Activated CD8-positive, alpha-beta T cell treated with anti-CD3 and anti-CD28 coated beads for 36 hours (primary cell): ENCODE results near the gene TUFT1. TPM values are rescaled to one million over a fixed set of nuclear protein-coding genes. Genes with fewer than 3 reads are reported as not detected.

Experiments
- ATAC-seq: fragments of 200-7000 bp; cut with Tn5 transposase; one replicate; pipeline ENCODE4 v1.10.0; 2021; ENCODE audit warnings: mild to moderate bottlenecking, moderate library complexity
- CTCF ChIA-PET: fragments of 350-600 bp; sonication (Branson Sonifier 250); formaldehyde crosslinking; loops from one replicate; lab custom pipeline; 2021; ENCODE audit warnings: antibody characterized with exemption; lab: Charles Lee
- POLR2A ChIA-PET: fragments of 350-600 bp; sonication (Branson Sonifier 250); formaldehyde crosslinking; loops from one replicate; lab custom pipeline; 2021; ENCODE audit warnings: antibody characterized with exemption; lab: Charles Lee
- DNase-seq: peaks from one replicate; pipeline ENCODE4 v3.0.0-alpha.2; 2020
- H3K27ac Mint-ChIP-seq: one replicate; pipeline ENCODE4 v1.8.0; 2021; ENCODE audit warnings: mild to moderate bottlenecking, mixed read lengths
- H3K27me3 Mint-ChIP-seq: one replicate; pipeline ENCODE4 v1.8.0; 2021; ENCODE audit warnings: mixed read lengths
- H3K36me3 Mint-ChIP-seq: one replicate; pipeline ENCODE4 v1.8.0; 2021; ENCODE audit warnings: low read depth, mixed read lengths
- H3K4me1 Mint-ChIP-seq: one replicate; pipeline ENCODE4 v1.8.0; 2021; ENCODE audit warnings: low read depth, mixed read lengths
- H3K4me3 Mint-ChIP-seq: one replicate; pipeline ENCODE4 v1.8.0; 2021; ENCODE audit warnings: mild to moderate bottlenecking, moderate library complexity, mixed read lengths
- H3K9me3 Mint-ChIP-seq: one replicate; pipeline ENCODE4 v1.8.0; 2021; ENCODE audit warnings: mixed read lengths
- intact Hi-C: fragments of 100-400 bp; cut with micrococcal nuclease; formaldehyde crosslinking; loops from one replicate; pipeline ENCODE4 v1.10.0; 2022
- total RNA-seq, 2 experiments: library from RNA; stranded (reverse); gene quantifications; one replicate each; pipeline ENCODE4 v1.2.3, GENCODE V29; 2021
- TF ChIP-seq, protein P1 (sequence below): fragments of 200-600 bp; IDR thresholded peaks from one replicate; pipeline ENCODE4 v1.8.0; 2022; ENCODE audit warnings: antibody characterized with exemption, mild to moderate bottlenecking

Gene TUFT1
- total RNA-seq, 2 experiments from 2014 or later, result 1.0 to 1.5 TPM

DNA sequence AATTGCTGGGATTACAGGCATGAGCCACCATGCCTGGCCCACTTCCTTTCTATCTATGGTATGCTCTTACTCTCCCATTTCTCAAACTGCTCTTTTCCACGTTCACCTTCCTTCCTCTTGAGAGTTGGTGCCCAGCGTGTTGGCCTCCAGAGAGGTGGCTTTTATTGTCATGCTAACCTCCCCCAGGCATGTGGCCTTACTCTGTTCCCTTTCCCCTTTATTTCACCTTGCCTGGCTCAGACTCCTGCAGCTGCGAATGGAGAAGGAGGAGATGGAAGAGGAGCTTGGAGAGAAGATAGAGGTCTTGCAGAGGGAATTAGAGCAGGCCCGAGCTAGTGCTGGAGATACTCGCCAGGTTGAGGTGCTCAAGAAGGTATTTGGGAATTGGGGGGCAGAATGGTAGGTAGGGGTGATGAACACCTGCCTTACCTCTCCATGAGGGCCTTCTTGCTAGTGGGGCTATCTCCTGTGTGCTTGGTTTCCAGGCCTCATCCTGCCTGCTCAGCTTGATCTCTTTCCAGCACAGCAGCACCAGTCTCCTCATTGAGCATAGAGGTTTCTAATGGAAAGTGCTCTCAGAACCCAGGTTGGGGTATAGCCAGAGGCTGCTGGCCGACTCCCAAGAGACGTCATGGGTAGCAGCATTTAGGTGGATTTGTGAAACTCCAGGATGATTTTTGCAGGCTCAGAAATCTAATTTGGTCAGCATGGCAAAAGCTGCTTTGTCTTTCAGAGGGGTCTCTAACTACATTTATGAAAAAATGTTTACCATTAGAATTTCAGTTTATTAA, 13.2 kb upstream of the TUFT1 start:
- TF ChIP-seq, protein P1, sequence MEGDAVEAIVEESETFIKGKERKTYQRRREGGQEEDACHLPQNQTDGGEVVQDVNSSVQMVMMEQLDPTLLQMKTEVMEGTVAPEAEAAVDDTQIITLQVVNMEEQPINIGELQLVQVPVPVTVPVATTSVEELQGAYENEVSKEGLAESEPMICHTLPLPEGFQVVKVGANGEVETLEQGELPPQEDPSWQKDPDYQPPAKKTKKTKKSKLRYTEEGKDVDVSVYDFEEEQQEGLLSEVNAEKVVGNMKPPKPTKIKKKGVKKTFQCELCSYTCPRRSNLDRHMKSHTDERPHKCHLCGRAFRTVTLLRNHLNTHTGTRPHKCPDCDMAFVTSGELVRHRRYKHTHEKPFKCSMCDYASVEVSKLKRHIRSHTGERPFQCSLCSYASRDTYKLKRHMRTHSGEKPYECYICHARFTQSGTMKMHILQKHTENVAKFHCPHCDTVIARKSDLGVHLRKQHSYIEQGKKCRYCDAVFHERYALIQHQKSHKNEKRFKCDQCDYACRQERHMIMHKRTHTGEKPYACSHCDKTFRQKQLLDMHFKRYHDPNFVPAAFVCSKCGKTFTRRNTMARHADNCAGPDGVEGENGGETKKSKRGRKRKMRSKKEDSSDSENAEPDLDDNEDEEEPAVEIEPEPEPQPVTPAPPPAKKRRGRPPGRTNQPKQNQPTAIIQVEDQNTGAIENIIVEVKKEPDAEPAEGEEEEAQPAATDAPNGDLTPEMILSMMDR, result no peak
- ChIA-PET POLR2A (no interaction called here), CTCF (interaction anchor here (1.0 to 1.2 kb wide), 3 partner anchors 9 to 208 kb away, joined by 3 read pairs; no protein-coding TSS in a partner anchor)
- Mint-ChIP-seq H3K27ac (no peak overlapping the region), H3K9me3 (no peaks in the 10 kb centered on the region), H3K27me3 (no peaks in the 10 kb centered on the region), H3K4me1 (no peaks in the 10 kb centered on the region), H3K4me3 (no peak overlapping the region), H3K36me3 (no peaks in the 10 kb centered on the region)
- intact Hi-C loops, result no loop called here
- ATAC-seq, result no peak
- DNase-seq, result no peak

DNA sequence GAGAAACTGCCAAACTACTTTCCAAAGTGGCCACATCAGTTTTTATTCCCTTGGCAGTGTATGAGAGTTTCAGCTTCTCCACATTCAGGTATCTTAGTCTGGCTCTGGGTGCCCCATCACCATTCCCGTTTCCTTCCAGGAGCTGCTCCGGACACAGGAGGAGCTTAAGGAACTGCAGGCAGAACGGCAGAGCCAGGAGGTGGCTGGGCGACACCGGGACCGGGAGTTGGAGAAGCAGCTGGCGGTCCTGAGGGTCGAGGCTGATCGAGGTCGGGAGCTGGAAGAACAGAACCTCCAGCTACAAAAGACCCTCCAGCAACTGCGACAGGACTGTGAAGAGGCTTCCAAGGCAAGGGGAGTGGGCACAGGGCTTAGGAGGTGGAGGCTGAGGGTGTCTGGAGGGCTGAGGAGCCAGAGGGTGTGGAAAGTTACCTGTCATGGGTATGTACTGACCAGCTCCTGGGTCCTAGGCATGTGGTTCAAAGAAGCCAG, 10.9 kb upstream of the TUFT1 start:
- intact Hi-C loops, result no loop called here
- no peak overlapping the region for H3K27ac Mint-ChIP-seq
- CTCF ChIA-PET, result no interaction called here

DNA sequence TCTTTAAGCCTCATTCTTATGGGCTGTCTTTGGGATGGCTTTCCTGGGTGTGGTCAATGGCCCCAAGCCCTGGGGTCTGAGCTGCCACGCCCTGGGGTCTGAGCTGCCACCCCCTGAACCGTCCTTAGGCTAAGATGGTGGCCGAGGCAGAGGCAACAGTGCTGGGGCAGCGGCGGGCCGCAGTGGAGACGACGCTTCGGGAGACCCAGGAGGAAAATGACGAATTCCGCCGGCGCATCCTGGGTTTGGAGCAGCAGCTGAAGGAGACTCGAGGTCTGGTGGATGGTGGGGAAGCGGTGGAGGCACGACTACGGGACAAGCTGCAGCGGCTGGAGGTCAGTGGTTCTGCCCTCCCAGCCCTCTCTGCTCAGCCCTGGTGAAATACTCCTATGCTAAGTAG, 10.3 kb upstream of the TUFT1 start:
- H3K4me3 Mint-ChIP-seq, result no peak overlapping the region
- H3K27ac Mint-ChIP-seq, result no peak overlapping the region
- TF ChIP-seq, protein P1, result no peak
- ATAC-seq, result no peak
- no peaks in the 10 kb centered on the region for H3K27me3 Mint-ChIP-seq
- no peaks in the 10 kb centered on the region for H3K4me1 Mint-ChIP-seq
- intact Hi-C loops, result no loop called here
- ChIA-PET POLR2A (no interaction called here), CTCF (interaction anchor here (0.9 kb wide), 1 partner anchor 64 kb away, joined by 3 read pairs; no protein-coding TSS in a partner anchor)
- H3K9me3 Mint-ChIP-seq, result no peaks in the 10 kb centered on the region
- H3K36me3 Mint-ChIP-seq, result no peaks in the 10 kb centered on the region
- no peak for DNase-seq

More for the DNA sequence above, 10.9 kb upstream of the TUFT1 start:
- DNase-seq (no peak), ATAC-seq (no peak)
- Mint-ChIP-seq H3K36me3 (no peaks in the 10 kb centered on the region), H3K27me3 (no peaks in the 10 kb centered on the region), H3K9me3 (no peaks in the 10 kb centered on the region), H3K4me3 (no peak overlapping the region), H3K4me1 (no peaks in the 10 kb centered on the region)
- POLR2A ChIA-PET, result no interaction called here
- TF ChIP-seq, protein P1, result no peak

DNA sequence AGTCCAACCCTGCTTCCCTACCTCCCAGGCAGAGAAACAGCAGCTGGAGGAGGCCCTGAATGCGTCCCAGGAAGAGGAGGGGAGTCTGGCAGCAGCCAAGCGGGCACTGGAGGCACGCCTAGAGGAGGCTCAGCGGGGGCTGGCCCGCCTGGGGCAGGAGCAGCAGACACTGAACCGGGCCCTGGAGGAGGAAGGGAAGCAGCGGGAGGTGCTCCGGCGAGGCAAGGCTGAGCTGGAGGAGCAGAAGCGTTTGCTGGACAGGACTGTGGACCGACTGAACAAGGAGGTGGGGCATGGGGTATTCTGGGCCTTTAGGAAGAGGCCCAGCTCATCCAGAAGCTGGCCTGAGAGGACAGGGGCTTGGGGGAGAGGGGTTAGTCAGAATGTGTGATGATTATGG, 9.6 kb upstream of the TUFT1 start:
- TF ChIP-seq, protein P1, result no peak
- no peaks in the 10 kb centered on the region for H3K4me1 Mint-ChIP-seq
- intact Hi-C loops, result no loop called here
- no peaks in the 10 kb centered on the region for H3K9me3 Mint-ChIP-seq
- no peaks in the 10 kb centered on the region for H3K36me3 Mint-ChIP-seq
- no peak overlapping the region for H3K27ac Mint-ChIP-seq
- ChIA-PET CTCF (interaction anchor here (0.9 kb wide), 1 partner anchor 63 kb away, joined by 3 read pairs; no protein-coding TSS in a partner anchor), POLR2A (no interaction called here)
- ATAC-seq, result no peak
- no peak overlapping the region for H3K4me3 Mint-ChIP-seq
- H3K27me3 Mint-ChIP-seq, result no peaks in the 10 kb centered on the region
- no peak for DNase-seq

DNA sequence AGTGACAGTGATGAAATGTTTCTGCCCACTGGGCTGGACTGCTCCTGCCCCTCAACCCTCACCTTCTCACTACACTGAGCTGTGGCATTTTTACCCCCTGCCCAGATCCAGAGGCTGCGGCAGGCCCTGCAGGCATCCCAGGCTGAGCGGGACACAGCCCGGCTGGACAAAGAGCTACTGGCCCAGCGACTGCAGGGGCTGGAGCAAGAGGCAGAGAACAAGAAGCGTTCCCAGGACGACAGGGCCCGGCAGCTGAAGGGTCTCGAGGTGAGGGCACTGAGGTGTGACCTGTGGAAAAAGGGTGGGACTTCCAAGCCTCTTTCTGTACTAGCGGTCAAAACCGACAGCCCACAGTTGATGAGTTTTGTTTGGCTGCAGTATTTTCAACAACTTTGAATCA, 6.2 kb upstream of the TUFT1 start:
- H3K4me1 Mint-ChIP-seq, result no peaks in the 10 kb centered on the region
- TF ChIP-seq, protein P1, result no peak
- no peaks in the 10 kb centered on the region for H3K36me3 Mint-ChIP-seq
- no peak for DNase-seq
- ChIA-PET CTCF (interaction anchor here (0.7 to 2.8 kb wide), 7 partner anchors 12 to 256 kb away, joined by 3 to 9 read pairs (median 4); no protein-coding TSS in a partner anchor), POLR2A (no interaction called here)
- H3K4me3 Mint-ChIP-seq, result no peak overlapping the region
- H3K9me3 Mint-ChIP-seq, result no peaks in the 10 kb centered on the region
- intact Hi-C loops, result no loop called here
- H3K27me3 Mint-ChIP-seq, result no peaks in the 10 kb centered on the region
- ATAC-seq, result no peak
- no peak overlapping the region for H3K27ac Mint-ChIP-seq
